GM19043 (cell line): ENCODE measurements around the gene PLCH2.

Experiments used
- ATAC-seq: cut with Tn5 transposase; IDR thresholded peaks from one replicate; pipeline ENCODE4 v1.9.1; 2021; ENCODE audit warnings: low read depth; ENCODE audit not compliant: unreplicated experiment

The PLCH2 gene

GRCh38 chr1:2554621-2555387, 78.7 kb downstream of the PLCH2 start:
- ATAC-seq: no peak
